Stimulated activated CD8-positive, alpha-beta memory T cell treated with anti-CD3 and anti-CD28 coated beads, Interleukin-12 subunit alpha, Interleukin-12 subunit beta, amount 100 ng/mL, for 1 hour (primary cell): ENCODE data around the gene GFOD1.

ENCODE experiments used
- DNase-seq: peaks from one replicate; pipeline ENCODE4 v3.0.0-alpha.2; 2020; ENCODE audit warnings: low read depth

The GFOD1 gene

DNA sequence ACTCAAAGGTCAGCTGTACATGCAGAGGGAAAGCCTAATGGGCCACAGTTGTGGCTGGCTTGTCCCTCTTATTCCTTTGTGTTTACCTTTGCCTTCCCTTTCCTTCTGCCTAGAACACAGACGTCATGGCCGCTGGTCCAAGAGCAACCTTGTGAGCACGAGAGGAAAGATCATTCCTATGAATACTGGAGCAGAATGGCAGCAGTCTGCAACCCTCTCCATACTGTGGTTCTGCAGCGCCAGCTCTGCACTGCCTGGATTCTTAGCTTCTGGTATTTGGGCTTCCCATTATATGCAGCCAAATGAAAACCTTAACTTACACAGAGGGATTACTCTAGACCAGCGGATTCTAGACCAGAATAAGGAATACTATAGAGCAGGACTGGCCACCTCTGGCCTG is 171.5 kb downstream of the GFOD1 start:
- no peak for DNase-seq

DNA sequence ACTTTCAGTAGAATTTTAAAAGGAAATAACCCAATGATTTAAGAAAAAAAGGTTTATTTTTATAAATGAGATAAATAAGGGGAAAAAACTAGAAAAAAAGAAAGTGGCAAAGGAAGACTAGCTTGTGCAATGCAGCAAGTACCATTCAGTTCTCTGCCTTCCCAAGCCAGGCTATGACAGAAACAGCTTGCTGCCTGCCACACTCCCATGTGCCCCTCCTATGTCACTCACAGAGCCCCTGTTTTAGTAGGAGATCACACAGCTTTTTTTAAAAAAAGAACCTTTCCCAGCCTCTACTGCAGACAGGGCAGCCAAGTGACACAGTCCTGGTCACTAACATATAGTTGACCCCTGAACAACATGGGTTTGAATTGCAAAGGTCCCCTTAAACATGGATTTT is 172.6 kb downstream of the GFOD1 start:
- no peak for DNase-seq

DNA sequence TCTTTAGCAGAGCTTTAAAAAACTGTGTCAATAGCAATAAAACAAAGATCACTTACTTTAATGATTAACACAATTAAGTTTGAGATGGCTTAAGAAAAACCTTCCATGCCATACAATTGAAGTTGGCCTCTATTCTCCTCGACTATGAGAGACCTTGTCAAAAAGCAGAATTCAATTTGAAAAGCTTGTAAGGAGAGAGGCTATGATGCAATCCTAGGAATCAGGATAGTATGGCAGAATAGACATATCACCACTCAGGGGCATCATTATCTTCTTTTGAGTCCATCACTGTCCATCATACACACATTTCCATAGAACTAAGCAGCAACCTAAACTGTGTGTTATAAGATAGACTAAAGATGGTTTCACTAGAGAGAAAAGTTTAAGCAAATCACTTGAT is 176.2 kb downstream of the GFOD1 start:
- DNase-seq, result no peak

DNA sequence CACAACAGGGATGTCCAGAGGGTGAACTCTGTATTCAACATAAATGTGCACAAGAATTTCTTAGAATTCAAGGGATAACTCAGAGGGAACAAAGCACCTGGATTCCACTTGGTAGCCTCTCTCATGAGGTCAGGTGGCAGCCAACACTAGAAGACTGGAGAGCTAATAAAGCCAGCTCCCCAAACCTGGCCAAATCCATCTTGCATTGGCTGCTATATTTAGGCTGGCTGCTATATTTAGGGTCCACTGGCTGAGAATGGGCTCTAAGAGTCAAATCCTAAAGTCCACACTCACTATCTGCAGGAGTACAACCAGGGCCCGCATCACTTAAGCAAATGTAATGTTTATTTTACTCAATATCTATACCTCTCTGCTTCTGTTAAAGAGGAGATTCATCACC is 179.1 kb downstream of the GFOD1 start:
- no peak for DNase-seq
